LNCAP (cell line): ENCODE data around the gene CDKN1A.

Experiments
- TF ChIP-seq, protein P1 (sequence below): fragments of 450-650 bp; IDR thresholded peaks from 2 replicates; pipeline ENCODE4 v1.5.1; 2017; ENCODE audit warnings: mild to moderate bottlenecking

CDKN1A gene

DNA sequence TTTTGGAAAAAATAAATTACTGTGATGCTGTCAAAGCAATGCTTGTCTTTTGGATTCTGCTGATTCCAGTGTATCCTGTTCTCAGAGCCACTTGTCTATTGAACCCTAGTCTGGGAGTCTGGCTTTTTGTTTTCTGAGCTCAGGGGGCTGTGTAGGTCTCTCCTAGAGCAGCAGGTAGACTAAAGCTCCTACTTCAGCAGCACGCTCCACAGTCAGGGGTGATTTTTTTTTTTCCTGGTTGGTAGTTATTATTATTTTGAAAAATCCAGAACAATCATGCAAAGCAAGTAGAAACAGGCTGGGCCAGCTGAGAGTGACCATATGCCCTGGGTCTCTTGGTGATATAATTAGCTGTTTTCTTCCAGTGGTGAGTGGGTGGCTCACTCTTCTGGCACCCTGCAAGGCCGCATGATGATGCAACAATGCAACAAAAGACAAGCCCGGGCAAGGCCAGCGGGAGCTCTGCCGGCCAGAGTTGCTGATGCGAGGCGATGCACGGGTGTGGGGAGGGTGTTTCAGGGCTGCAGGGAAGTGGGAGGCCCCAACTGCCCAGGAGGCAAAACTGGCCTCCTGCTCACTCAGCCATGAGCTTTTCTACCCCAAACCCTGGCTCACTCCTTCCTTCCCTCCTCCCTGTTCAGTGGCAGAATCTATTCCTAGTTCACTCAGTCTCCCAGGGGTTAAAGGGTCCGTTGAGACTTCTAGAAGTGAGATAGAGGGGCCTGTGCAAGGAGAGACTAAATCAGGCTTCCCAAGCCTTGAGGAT lies 11.5 kb upstream of the CDKN1A start:
- TF ChIP-seq, protein P1, sequence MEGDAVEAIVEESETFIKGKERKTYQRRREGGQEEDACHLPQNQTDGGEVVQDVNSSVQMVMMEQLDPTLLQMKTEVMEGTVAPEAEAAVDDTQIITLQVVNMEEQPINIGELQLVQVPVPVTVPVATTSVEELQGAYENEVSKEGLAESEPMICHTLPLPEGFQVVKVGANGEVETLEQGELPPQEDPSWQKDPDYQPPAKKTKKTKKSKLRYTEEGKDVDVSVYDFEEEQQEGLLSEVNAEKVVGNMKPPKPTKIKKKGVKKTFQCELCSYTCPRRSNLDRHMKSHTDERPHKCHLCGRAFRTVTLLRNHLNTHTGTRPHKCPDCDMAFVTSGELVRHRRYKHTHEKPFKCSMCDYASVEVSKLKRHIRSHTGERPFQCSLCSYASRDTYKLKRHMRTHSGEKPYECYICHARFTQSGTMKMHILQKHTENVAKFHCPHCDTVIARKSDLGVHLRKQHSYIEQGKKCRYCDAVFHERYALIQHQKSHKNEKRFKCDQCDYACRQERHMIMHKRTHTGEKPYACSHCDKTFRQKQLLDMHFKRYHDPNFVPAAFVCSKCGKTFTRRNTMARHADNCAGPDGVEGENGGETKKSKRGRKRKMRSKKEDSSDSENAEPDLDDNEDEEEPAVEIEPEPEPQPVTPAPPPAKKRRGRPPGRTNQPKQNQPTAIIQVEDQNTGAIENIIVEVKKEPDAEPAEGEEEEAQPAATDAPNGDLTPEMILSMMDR: no peak

DNA sequence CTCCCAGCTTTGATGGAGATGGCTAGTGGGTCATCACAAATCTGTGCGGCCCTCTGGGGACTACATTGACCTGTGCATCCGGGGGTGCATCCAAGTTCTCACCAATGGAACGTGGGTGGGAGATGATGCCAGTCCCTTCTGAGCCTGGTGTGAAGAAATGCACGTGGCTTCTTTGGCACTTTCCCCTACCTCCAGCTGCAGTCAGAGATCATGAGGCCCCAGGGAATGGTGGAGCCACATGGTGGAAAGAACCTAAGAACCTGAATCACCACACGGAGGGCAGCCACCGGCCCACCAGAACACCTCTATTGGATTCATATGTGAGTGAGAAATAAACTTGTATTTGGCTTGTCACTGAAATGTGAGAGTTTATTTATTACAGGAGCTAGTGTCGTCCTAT lies 9.9 kb upstream of the CDKN1A start:
- TF ChIP-seq, protein P1: no peak

DNA sequence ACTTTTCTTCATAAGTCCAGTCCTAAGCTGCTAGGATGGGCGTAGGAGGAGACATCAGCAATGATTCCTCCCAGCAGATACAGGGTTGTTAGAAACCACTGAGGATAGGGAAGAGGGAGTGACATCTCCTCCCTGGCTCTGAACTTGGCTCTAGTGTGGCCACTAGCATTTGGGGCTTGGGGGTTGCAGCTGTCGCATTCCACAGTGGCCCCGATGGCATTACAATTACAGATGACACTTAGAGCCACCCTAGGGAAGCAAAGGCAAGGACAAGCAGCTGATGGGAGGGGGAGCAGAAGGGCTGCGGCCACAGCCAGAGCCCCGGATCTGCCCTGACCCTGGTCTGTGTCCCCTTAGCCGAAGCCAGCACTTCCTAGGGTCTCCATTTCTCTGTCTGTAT lies 9.5 kb upstream of the CDKN1A start:
- TF ChIP-seq, protein P1: no peak

DNA sequence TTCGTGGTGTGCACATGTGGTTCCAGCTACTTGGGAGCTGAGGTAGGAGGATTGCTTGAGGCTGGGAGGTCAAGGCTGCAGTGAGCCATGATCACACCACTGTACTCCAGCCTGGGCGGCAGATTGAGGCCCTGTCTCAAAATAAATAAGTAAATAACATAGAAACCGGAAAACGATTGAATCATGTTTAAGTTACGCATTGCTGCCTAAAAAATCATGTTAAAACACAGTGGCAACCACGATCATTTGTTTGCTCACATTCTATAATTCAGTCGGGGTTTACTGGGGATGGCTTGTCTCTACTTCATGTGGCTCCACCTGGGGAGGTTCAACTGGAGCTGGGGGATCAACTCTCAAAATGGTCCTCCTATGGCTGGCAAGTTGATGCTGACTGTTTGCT lies 8.2 kb upstream of the CDKN1A start:
- TF ChIP-seq, protein P1: no peak

GRCh38 chr6:36671687-36672375 lies 6.7 kb upstream of the CDKN1A start:
- TF ChIP-seq, protein P1: no peak

DNA sequence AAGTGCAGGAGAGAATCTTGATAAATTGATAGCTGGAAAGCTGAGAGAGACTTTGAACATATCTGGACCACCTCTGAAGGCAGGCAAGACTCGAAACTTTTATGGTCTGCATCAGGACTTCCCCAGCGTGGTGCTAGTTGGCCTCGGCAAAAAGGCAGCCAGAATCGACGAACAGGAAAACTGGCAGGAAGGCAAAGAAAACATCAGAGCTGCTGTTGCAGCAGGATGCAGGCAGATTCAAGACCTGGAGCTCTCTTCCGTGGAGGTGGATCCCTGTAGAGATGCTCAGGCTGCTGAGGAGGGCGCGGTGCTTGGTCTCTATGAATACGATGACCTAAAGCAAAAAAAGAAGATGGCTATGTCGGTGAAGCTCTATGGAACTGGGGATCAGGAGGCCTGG lies 4.6 kb upstream of the CDKN1A start:
- TF ChIP-seq, protein P1: no peak

DNA sequence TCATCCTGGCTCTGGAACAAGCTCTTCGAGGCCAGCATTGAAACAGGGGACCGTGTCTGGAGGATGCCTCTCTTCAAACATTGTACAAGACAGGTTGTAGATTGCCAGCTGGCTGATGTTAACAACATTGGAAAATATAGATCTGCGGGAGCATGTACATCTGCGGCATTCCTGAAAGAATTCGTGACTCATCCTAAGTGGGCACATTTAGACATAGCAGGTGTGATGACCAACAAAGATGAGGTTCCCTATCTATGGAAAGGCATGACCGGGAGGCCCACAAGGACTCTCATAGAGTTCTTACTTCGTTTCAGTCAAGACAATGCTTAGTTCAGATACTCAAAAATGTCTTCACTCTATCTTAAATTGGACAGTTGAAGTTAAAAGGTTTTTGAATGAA lies 3.6 kb upstream of the CDKN1A start:
- TF ChIP-seq, protein P1: no peak
